Hepatocyte (in vitro differentiated cells): Measurements from ENCODE around the gene TMEM176A. TPM values are rescaled to one million over a fixed set of nuclear protein-coding genes. Genes with fewer than 3 reads are reported as not detected.

Experiments
- DNase-seq: peaks from one replicate; pipeline ENCODE4 v3.0.0-alpha.2; 2016; ENCODE audit warnings: low spot score
- H2AFZ ChIP-seq: fragments of 200-600 bp; sonication (generic); 2 replicates; pipeline ENCODE4 v1.6.0; 2016; ENCODE audit warnings: antibody characterized with exemption, mild to moderate bottlenecking
- H3K27ac ChIP-seq: fragments of 200-600 bp; sonication (generic); 2 replicates; pipeline ENCODE4 v1.5.1; 2016; ENCODE audit warnings: mild to moderate bottlenecking
- H3K27me3 ChIP-seq: fragments of 200-600 bp; sonication (generic); 2 replicates; pipeline ENCODE4 v1.6.1; 2016
- H3K36me3 ChIP-seq: fragments of 200-600 bp; sonication (generic); replicated peaks from 2 replicates; pipeline ENCODE4 v1.5.1; 2016; ENCODE audit warnings: low read depth; ENCODE audit not compliant: insufficient read depth
- H3K4me1 ChIP-seq: fragments of 200-600 bp; sonication (generic); 2 replicates; pipeline ENCODE4 v1.5.1; 2016; ENCODE audit warnings: mild to moderate bottlenecking, moderate library complexity; ENCODE audit not compliant: insufficient read depth
- H3K4me2 ChIP-seq: fragments of 200-600 bp; sonication (generic); 2 replicates; pipeline ENCODE4 v1.6.0; 2016
- H3K4me3 ChIP-seq: fragments of 200-600 bp; sonication (generic); 2 replicates; pipeline ENCODE4 v1.5.1; 2016; ENCODE audit warnings: mild to moderate bottlenecking
- H3K79me2 ChIP-seq: fragments of 200-600 bp; sonication (generic); 2 replicates; pipeline ENCODE4 v1.6.0; 2017; ENCODE audit warnings: mild to moderate bottlenecking
- H3K9me2 ChIP-seq: fragments of 200-600 bp; sonication (generic); replicated peaks from 2 replicates; pipeline ENCODE4 v1.6.0; 2017; ENCODE audit warnings: mild to moderate bottlenecking; ENCODE audit not compliant: insufficient read depth
- H3K9me3 ChIP-seq: fragments of 200-600 bp; sonication (generic); 2 replicates; pipeline ENCODE4 v1.5.1; 2016; ENCODE audit warnings: low read depth, mild to moderate bottlenecking
- H4K20me1 ChIP-seq: fragments of 200-600 bp; sonication (generic); 2 replicates; pipeline ENCODE4 v1.6.0; 2016; ENCODE audit warnings: mild to moderate bottlenecking; ENCODE audit not compliant: insufficient read depth, poor library complexity, severe bottlenecking
- EZH2 ChIP-seq: fragments of 200-600 bp; sonication (generic); IDR thresholded peaks from 2 replicates; pipeline ENCODE4 v1.6.1; 2016; ENCODE audit warnings: antibody characterized with exemption, mild to moderate bottlenecking, borderline replicate concordance
- EZH2phosphoT487 ChIP-seq: fragments of 200-600 bp; sonication (generic); IDR thresholded peaks from one replicate; pipeline ENCODE4 v1.6.1; 2018; ENCODE audit warnings: antibody characterized with exemption, mild to moderate bottlenecking, low read depth, moderate library complexity; ENCODE audit not compliant: unreplicated experiment, severe bottlenecking
- WGBS: methylation state at CpG from one replicate; pipeline ENCODE4 v1.1.6; 2016; ENCODE audit warnings: low lambda C conversion rate; ENCODE audit errors: missing lambda C conversion rate; 5-methylcytosine and 5-hydroxymethylcytosine counted together
- polyA plus RNA-seq: library from polyadenylated mRNA; unstranded; fragments of >200 nt; fragmentation: Nextera tagmentation; extraction: Ambion mirVana; gene quantifications from 2 replicates; pipeline ENCODE4 v1.2.1, GENCODE V29; 2016
- total RNA-seq: library from RNA; depleted of rRNA; stranded (reverse); fragments of >200 nt; gene quantifications from 2 replicates; pipeline ENCODE4 v1.2.3, GENCODE V29; 2014
- TF ChIP-seq, protein P1 (sequence below): fragments of 200-600 bp; sonication (generic); IDR thresholded peaks from 2 replicates; pipeline ENCODE4 v1.5.1; 2016; ENCODE audit warnings: antibody characterized with exemption, mild to moderate bottlenecking; ENCODE audit not compliant: poor library complexity

TMEM176A gene
- total and polyA plus RNA-seq, 2 experiments from 2014 or later = 202 to 343 TPM

DNA sequence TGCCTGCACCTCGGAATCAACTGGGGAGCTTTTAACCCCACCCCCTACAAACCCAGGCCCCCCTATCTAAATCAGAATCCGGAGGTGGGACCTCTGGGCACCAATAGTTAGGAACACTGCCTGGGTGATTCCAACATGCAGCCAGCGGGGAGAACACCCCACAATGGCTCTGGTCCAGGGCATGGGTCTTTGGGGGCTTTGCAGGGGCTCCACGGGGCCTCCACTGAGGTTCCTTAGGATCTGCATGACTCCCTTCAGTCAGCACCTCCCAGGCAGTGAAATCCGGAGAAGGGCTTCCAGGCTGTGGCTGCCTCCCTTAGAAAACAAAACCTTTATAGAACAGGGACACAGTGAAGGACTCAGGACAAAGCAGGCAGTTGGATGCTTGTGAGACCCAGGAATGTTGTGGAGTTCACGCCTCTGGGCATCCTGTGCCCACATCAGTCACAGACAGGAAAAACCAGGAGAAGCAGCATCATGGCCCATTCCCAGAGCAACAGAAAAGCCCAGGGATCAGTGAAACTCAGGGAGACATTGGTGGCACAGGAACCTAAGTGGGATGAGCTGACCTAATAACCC, 35.2 kb downstream of the TMEM176A start:
- Histone ChIP-seq H3K79me2 (no peaks in the 10 kb centered on the region), H2AFZ (no peak overlapping the region), H3K36me3 (no peaks in the 10 kb centered on the region), H3K27ac (no peak overlapping the region), H4K20me1 (no peaks in the 10 kb centered on the region), H3K27me3 (no peaks in the 10 kb centered on the region), H3K4me3 (no peak overlapping the region), H3K4me2 (no peak overlapping the region), H3K9me2 (no peaks in the 10 kb centered on the region), H3K4me1 (no peaks in the 10 kb centered on the region), H3K9me3 (no peaks in the 10 kb centered on the region)
- DNase-seq = no peak
- 85% methylated on average over 6 of the region's 6 CpGs for WGBS
- TF ChIP-seq EZH2phosphoT487 = no peak
- TF ChIP-seq EZH2 = no peak
- TF ChIP-seq, protein P1, sequence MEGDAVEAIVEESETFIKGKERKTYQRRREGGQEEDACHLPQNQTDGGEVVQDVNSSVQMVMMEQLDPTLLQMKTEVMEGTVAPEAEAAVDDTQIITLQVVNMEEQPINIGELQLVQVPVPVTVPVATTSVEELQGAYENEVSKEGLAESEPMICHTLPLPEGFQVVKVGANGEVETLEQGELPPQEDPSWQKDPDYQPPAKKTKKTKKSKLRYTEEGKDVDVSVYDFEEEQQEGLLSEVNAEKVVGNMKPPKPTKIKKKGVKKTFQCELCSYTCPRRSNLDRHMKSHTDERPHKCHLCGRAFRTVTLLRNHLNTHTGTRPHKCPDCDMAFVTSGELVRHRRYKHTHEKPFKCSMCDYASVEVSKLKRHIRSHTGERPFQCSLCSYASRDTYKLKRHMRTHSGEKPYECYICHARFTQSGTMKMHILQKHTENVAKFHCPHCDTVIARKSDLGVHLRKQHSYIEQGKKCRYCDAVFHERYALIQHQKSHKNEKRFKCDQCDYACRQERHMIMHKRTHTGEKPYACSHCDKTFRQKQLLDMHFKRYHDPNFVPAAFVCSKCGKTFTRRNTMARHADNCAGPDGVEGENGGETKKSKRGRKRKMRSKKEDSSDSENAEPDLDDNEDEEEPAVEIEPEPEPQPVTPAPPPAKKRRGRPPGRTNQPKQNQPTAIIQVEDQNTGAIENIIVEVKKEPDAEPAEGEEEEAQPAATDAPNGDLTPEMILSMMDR = no peak

DNA sequence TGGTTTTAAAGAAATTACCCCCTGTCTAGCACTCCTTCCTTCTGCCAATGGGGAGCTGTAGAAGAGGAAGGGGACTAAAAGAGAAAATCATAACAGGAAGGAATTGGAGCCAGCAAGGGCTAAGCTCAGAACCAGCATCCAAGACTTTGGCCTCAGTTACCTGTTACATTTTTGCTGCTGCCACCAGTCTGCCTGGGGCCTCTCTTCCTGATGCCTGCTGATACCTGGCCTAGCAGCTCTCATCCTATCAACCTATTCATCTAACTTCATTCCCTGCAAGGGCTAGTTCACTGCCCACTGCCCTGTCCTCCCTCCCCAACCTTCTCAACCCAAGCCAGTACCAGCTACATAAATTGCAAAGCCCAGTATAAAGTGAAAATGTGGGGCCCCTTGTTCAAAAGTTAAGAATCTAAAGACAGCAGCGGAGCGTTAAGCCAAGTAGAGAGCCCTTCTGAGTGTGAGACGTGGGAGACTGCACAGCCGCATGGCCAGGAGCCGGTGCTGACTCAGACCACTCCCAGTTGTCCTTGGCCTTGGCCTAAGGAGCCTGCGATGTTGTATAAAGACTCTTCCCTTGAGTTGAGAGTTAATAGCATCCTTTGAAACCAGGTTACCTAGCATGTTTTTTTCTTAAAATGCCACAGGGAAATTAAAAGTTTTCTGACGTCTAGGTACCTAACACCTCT, 38.5 kb downstream of the TMEM176A start:
- H3K27ac ChIP-seq = no peak overlapping the region
- H3K9me3 ChIP-seq = no peaks in the 10 kb centered on the region
- no peak overlapping the region for H2AFZ ChIP-seq
- DNase-seq = no peak
- H3K9me2 ChIP-seq = no peaks in the 10 kb centered on the region
- WGBS = 59% methylated on average over 7 of the region's 7 CpGs
- no peaks in the 10 kb centered on the region for H3K27me3 ChIP-seq
- no peak overlapping the region for H3K4me3 ChIP-seq
- H3K4me1 ChIP-seq = no peaks in the 10 kb centered on the region
- no peaks in the 10 kb centered on the region for H3K79me2 ChIP-seq
- no peaks in the 10 kb centered on the region for H4K20me1 ChIP-seq
- H3K36me3 ChIP-seq = no peaks in the 10 kb centered on the region
- no peak overlapping the region for H3K4me2 ChIP-seq
- TF ChIP-seq EZH2 (no peak), EZH2phosphoT487 (no peak)
- TF ChIP-seq, protein P1 = no peak

DNA sequence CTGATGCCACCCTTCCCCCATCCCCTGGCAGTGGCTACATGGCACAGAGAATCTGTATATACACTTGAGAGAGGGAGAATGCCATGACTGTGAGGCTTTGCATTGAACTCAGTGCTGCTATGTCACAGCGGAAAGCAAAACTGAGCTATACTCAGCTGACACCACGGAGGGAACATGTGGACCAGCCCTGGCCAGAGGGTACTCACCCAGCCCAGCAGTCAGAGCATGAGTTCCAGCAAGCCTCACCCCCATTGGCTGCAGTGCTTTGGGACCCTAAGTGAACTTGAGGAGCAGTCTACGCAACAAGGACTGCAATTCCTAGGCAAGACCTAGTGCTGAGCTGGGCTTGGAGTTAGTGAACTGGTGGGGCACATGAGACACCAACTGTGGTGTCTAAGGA, 41.4 kb downstream of the TMEM176A start:
- H3K36me3 ChIP-seq = no peaks in the 10 kb centered on the region
- no peak overlapping the region for H2AFZ ChIP-seq
- WGBS = 94% methylated on average over 3 of the region's 3 CpGs
- no peaks in the 10 kb centered on the region for H3K4me1 ChIP-seq
- H3K9me2 ChIP-seq = no peaks in the 10 kb centered on the region
- H3K79me2 ChIP-seq = no peaks in the 10 kb centered on the region
- H3K27ac ChIP-seq = no peak overlapping the region
- H3K27me3 ChIP-seq = no peaks in the 10 kb centered on the region
- no peaks in the 10 kb centered on the region for H4K20me1 ChIP-seq
- H3K9me3 ChIP-seq = no peaks in the 10 kb centered on the region
- TF ChIP-seq EZH2phosphoT487 = no peak
- TF ChIP-seq, protein P1 = no peak
- no peak for TF ChIP-seq EZH2
- H3K4me3 ChIP-seq = no peak overlapping the region
- no peak overlapping the region for H3K4me2 ChIP-seq
- no peak for DNase-seq
